ENCODE measurements around the gene DYRK3. TPM values are rescaled to one million over a fixed set of nuclear protein-coding genes. Genes with fewer than 3 reads are reported as not detected.

The DYRK3 gene
- total and polyA plus RNA-seq, 9 of the 15 experiments (the other 6 are each of a cell fraction or from before 2014, with no cell fraction given), result 4.5 to 33.7 (median 25.7) TPM

DNA sequence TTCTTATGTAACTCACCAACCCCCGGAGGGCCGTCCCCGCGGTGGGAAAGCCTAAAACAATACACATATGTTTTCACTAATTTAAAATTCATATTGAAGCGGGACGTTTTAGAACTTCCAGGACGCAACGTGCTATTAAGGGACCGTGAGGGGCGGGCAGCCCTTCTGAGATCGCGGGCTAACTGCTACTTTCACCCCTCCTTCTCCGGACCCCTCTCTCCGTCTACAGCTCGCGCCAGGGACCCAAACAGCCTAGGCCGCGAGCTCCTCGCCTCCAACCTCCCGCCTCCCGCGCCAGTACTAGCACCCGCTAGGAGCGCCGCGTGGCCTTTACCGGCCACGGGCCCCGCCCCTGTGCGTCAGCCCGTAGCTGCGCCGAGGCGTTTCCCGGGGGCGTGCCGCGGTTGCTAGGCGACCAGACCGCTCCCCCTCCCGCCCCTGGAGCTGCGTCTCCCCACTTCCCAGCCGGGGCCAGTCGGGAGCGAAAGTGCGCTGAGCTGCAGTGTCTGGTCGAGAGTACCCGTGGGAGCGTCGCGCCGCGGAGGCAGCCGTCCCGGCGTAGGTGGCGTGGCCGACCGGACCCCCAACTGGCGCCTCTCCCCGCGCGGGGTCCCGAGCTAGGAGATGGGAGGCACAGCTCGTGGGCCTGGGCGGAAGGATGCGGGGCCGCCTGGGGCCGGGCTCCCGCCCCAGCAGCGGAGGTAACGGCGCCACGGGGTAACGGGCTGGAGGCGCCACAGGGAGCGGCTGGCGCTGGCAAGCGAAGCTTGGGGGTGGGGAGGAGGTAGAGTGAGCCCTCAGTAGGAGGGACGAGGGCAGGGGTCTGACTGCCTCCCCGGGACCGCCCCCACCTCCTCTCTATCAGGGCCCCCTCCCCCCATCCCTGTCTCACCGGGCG lies at the start of gene DYRK3 (continued):
- TF ChIP-seq PHF21A (IDR thresholded peaks at IDR 0.05; ENCODE audit: borderline replicate concordance, low read depth), result peak; percentile 86; the same call in 1 of the 2 replicates
- TF ChIP-seq, protein P1, sequence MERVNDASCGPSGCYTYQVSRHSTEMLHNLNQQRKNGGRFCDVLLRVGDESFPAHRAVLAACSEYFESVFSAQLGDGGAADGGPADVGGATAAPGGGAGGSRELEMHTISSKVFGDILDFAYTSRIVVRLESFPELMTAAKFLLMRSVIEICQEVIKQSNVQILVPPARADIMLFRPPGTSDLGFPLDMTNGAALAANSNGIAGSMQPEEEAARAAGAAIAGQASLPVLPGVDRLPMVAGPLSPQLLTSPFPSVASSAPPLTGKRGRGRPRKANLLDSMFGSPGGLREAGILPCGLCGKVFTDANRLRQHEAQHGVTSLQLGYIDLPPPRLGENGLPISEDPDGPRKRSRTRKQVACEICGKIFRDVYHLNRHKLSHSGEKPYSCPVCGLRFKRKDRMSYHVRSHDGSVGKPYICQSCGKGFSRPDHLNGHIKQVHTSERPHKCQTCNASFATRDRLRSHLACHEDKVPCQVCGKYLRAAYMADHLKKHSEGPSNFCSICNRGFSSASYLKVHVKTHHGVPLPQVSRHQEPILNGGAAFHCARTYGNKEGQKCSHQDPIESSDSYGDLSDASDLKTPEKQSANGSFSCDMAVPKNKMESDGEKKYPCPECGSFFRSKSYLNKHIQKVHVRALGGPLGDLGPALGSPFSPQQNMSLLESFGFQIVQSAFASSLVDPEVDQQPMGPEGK (CRISPR knock-in tag; IDR thresholded peaks at IDR 0.05; ENCODE audit: borderline replicate concordance), result no peak
- TF ChIP-seq MTA1 (IDR thresholded peaks at IDR 0.05; ENCODE audit: borderline replicate concordance), result no peak
- no peak for TF ChIP-seq ZNF354B (CRISPR knock-in tag; IDR thresholded peaks at IDR 0.05)
- TF ChIP-seq RBM15 (IDR thresholded peaks at IDR 0.05; ENCODE audit: insufficient read depth, low read length), result no peak
- TF ChIP-seq ZNF384 (IDR thresholded peaks at IDR 0.05; ENCODE audit: low read depth, low read length), result no peak
- no peak for TF ChIP-seq SLC30A9 (CRISPR knock-in tag; IDR thresholded peaks at IDR 0.05)
- peak in 1 of 2 experiments; percentile 84; a peak in 2 of 4 replicates for TF ChIP-seq SRF (CRISPR knock-in tag; IDR thresholded peaks at IDR 0.05)
- peak; percentile 72 for TF ChIP-seq ZNF431 (CRISPR knock-in tag; IDR thresholded peaks at IDR 0.05)
- TF ChIP-seq RBM25 (IDR thresholded peaks at IDR 0.05; ENCODE audit: low read depth, low read length, severe bottlenecking), result peak; percentile 26
- no peak for TF ChIP-seq ZNF395 (CRISPR knock-in tag; IDR thresholded peaks at IDR 0.05)
- peak; percentile 75; the same call in 1 of the 2 replicates for TF ChIP-seq ZBTB1 (CRISPR knock-in tag; IDR thresholded peaks at IDR 0.05; ENCODE audit: borderline replicate concordance, low read depth)
